GM12878 (cell line): ENCODE results near the gene CAPN14. TPM values are rescaled to one million over a fixed set of nuclear protein-coding genes. Genes with fewer than 3 reads are reported as not detected.

Experiments
- ATAC-seq: fragments of 200-7000 bp; cut with Tn5 transposase; 3 replicates; pipeline ENCODE4 v1.9.1; 2020; ENCODE audit warnings: mild to moderate bottlenecking, moderate library complexity
- BruUV-seq: library from RNA; stranded (reverse); fragments of 400-500 nt; replicated peaks from 2 replicates; lab custom pipeline; 2021; lab: Mats Ljungman, UMichigan
- CTCF ChIA-PET: fragments of 300-600 bp; sonication (Branson Sonifier 250); formaldehyde crosslinking; extraction: SDS; loops from one replicate; lab custom pipeline; 2021; ENCODE audit warnings: inconsistent platforms; lab: Yijun Ruan, JAX
- POLR2A ChIA-PET: fragments of 350-600 bp; formaldehyde crosslinking; extraction: SDS; loops from one replicate; lab custom pipeline; 2021; ENCODE audit warnings: inconsistent platforms; lab: Charles Lee
- RAD21 ChIA-PET: fragments of 300-600 bp; sonication (Branson Sonifier 250); formaldehyde crosslinking; loops from one replicate; lab custom pipeline; 2023; ENCODE audit warnings: antibody characterized with exemption; ENCODE audit not compliant: unreplicated experiment; lab: Charles Lee
- SMC1A ChIA-PET: fragments of 300-600 bp; sonication (Branson Sonifier 250); formaldehyde crosslinking; loops from one replicate; lab custom pipeline; 2023; ENCODE audit not compliant: unreplicated experiment, uncharacterized antibody; lab: Charles Lee
- DNase-seq: peaks from one replicate; pipeline ENCODE4 v3.0.0-alpha.2; 2011; ENCODE audit warnings: low read depth, low spot score
- FAIRE-seq: peaks from 3 replicates; lab custom pipeline; 2011; peaks lifted over from hg19 to GRCh38; lab: Jason Lieb, UNC
- H2AFZ ChIP-seq: 2 replicates; pipeline ENCODE4 v1.6.0; 2011; ENCODE audit warnings: low read depth, low read length, control low read depth; ENCODE audit not compliant: control insufficient read depth
- H3K27ac ChIP-seq: 2 replicates; pipeline ENCODE4 v1.5.1; 2011; ENCODE audit warnings: control low read depth; ENCODE audit not compliant: control insufficient read depth, insufficient read depth
- H3K27me3 ChIP-seq, 2 experiments: replicated peaks in 1 of 2; 2 replicates each; pipeline versions ENCODE4 v1.6.0 to v1.6.1; 2011; ENCODE audit warnings: low read length in 1 of 2; ENCODE audit not compliant: control insufficient read depth in 2 of 2, insufficient read depth in 2 of 2
- H3K36me3 ChIP-seq, 2 experiments: 2 replicates each; pipeline ENCODE4 v1.5.1; 2011; ENCODE audit warnings: low read length in 1 of 2; ENCODE audit not compliant: control insufficient read depth in 2 of 2, insufficient read depth in 2 of 2
- H3K4me1 ChIP-seq: 2 replicates; pipeline ENCODE4 v1.6.1; 2011; ENCODE audit warnings: mild to moderate bottlenecking, low read length, moderate library complexity, mixed read lengths; ENCODE audit not compliant: control insufficient read depth, insufficient read depth
- H3K4me2 ChIP-seq: 2 replicates; pipeline ENCODE4 v1.6.0; 2011; ENCODE audit warnings: control low read depth; ENCODE audit not compliant: control insufficient read depth, insufficient read depth
- H3K4me3 ChIP-seq: fragments of 200-600 bp; sonication (generic); 2 replicates; pipeline ENCODE4 v1.5.1; 2016
- H3K79me2 ChIP-seq: 2 replicates; pipeline ENCODE4 v1.6.0; 2011; ENCODE audit warnings: low read length; ENCODE audit not compliant: control insufficient read depth, insufficient read depth
- H3K9ac ChIP-seq: 2 replicates; pipeline ENCODE4 v1.8.0; 2011; ENCODE audit warnings: low read length, control low read depth, mixed read lengths; ENCODE audit not compliant: control insufficient read depth, insufficient read depth
- H3K9me3 ChIP-seq: replicated peaks from 3 replicates; pipeline ENCODE4 v1.5.1; 2011; ENCODE audit warnings: mild to moderate bottlenecking, low read length; ENCODE audit not compliant: control insufficient read depth, insufficient read depth
- H4K20me1 ChIP-seq: 2 replicates; pipeline ENCODE4 v1.6.0; 2011; ENCODE audit not compliant: control insufficient read depth, insufficient read depth
- CTCF ChIP-seq, 3 experiments: IDR thresholded peaks in 2 of 3; conservative IDR thresholded peaks in 1 of 3; 2 replicates each; pipeline ENCODE4 v1.5.1; 2011; ENCODE audit warnings: low read depth in 3 of 3, low read length in 3 of 3, mild to moderate bottlenecking in 3 of 3, control low read depth in 2 of 3, moderate library complexity in 2 of 3, inconsistent platforms in 1 of 3, mixed read lengths in 1 of 3; ENCODE audit not compliant: control insufficient read depth in 2 of 3, insufficient read depth in 1 of 3; ENCODE audit errors: extremely low read depth in 1 of 3
- POU2F2 ChIP-seq: IDR thresholded peaks from 3 replicates; pipeline ENCODE4 v1.6.1; 2011; ENCODE audit warnings: low read depth, mild to moderate bottlenecking, low read length, borderline replicate concordance
- RAD21 ChIP-seq: IDR thresholded peaks from 2 replicates; pipeline ENCODE4 v1.6.1; 2011; ENCODE audit warnings: mild to moderate bottlenecking, low read depth, low read length, moderate library complexity; ENCODE audit not compliant: insufficient read depth
- SMC3 ChIP-seq: IDR thresholded peaks from 2 replicates; pipeline ENCODE4 v1.6.1; 2011; ENCODE audit warnings: low read length, improper control_type of control experiment, borderline replicate concordance
- SP1 ChIP-seq: IDR thresholded peaks from one replicate; pipeline ENCODE4 v1.6.1; 2011; ENCODE audit warnings: low read depth, low read length
- WGBS: methylation state at CpG from one replicate; pipeline ENCODE4 v1.1.6; 2016; ENCODE audit warnings: low lambda C conversion rate; ENCODE audit not compliant: insufficient replicate concordance, insufficient coverage; ENCODE audit errors: missing lambda C conversion rate; 5-methylcytosine and 5-hydroxymethylcytosine counted together
- in situ Hi-C: fragments of 300-500 bp; cut with MboI; formaldehyde crosslinking; loops from 9 replicates; pipeline ENCODE4 v1.14.3; 2018; ENCODE audit warnings: mixed read lengths
- intact Hi-C: fragments of 100-400 bp; cut with micrococcal nuclease; formaldehyde crosslinking; loops from one replicate; pipeline ENCODE4 v1.14.2; 2022; ENCODE audit not compliant: unreplicated experiment
- polyA plus RNA-seq, 11 experiments: library from polyadenylated mRNA; depleted of rRNA in 4 of 11; unstranded in 6 of 11; stranded (reverse) in 5 of 11; fragments of >200 nt; fragmentation: Nextera tagmentation in 4 of 11; fragmentation: Illumina TruSeq in 1 of 11; extraction: Ambion mirVana in 4 of 11; extraction: Trizol in 1 of 11; gene quantifications; 1 replicate in 1 of 11; 2 replicates in 10 of 11; pipeline versions ENCODE4 v1.2.1 to v1.2.3, GENCODE V29; 2011 to 2016; ENCODE audit warnings: inconsistent platforms in 2 of 11, missing spikeins in 2 of 11, low read depth in 1 of 11
- total RNA-seq, 4 experiments: library from RNA; depleted of rRNA in 3 of 4; stranded (reverse); fragments of >200 nt in 3 of 4; fragmentation: Illumina TruSeq in 1 of 4; extraction: Trizol in 1 of 4; gene quantifications; 2 replicates each; pipeline versions ENCODE4 v1.2.1 to v1.2.3, GENCODE V29; 2013 to 2021

CAPN14 gene
- total and polyA plus RNA-seq, 10 of the 15 experiments (the other 5 are each of a cell fraction or from before 2014, with no cell fraction given): 0.08 to 1.5 (median 1.1) TPM

- H3K4me3 ChIP-seq: no peak overlapping the region
- no peak for FAIRE-seq
- no peaks in the 10 kb centered on the region for H3K79me2 ChIP-seq
- H3K36me3 ChIP-seq: no peaks in the 10 kb centered on the region
- 0 out of 2 replicates have a peak, but pooled peaks cover 2% of the 10 kb centered on the region for H4K20me1 ChIP-seq
- BruUV-seq: no TSS peak
- intact Hi-C loops: no loop called here
- TF ChIP-seq SP1: no peak
- TF ChIP-seq, all 136 proteins: peak for 0
- Histone ChIP-seq H3K4me2 (no peak overlapping the region), H3K9ac (no peak overlapping the region), H2AFZ (no peak overlapping the region), H3K9me3 (no peaks in the 10 kb centered on the region), H3K4me1 (no peaks in the 10 kb centered on the region), H3K27me3 (no peaks in the 10 kb centered on the region; a peak in 1 of 4 replicates), H3K27ac (no peak overlapping the region)
- no peak for ATAC-seq
- ChIA-PET CTCF (interaction anchor here (2.0 kb wide), 1 partner anchor 10 kb away, joined by 7 read pairs; no protein-coding TSS in a partner anchor), SMC1A (interaction anchor here (2.2 kb wide), 1 partner anchor 9 kb away, joined by 5 read pairs; no protein-coding TSS in a partner anchor), RAD21 (no interaction called here), POLR2A (interaction anchor here (0.5 kb wide), 1 partner anchor 1072 kb away, joined by 7 read pairs; no protein-coding TSS in a partner anchor)
- in situ Hi-C loops: no loop called here
- no peak for DNase-seq
- 62% methylated on average over 6 of the region's 6 CpGs for WGBS
Measured at GRCh38 chr2:31265234-31265633, 47.9 kb upstream of the CAPN14 start.

- ATAC-seq: peak; percentile 68
- SMC1A ChIA-PET: interaction anchor here (1.0 to 2.2 kb wide), 3 partner anchors 11 to 69 kb away, joined by 3 to 5 read pairs (median 5); no protein-coding TSS in a partner anchor
- no TSS peak for BruUV-seq
- no peak overlapping the region for H3K27ac ChIP-seq
- TF ChIP-seq POU2F2 (no peak), SMC3 (peak; percentile 12; the same call in 1 of the 2 replicates), CTCF (IDR thresholded peaks at IDR 0.05 in 2 of 3, conservative IDR thresholded peaks at IDR 0.05 in 1 of 3; ENCODE audit: control insufficient read depth in 2 of 3, extremely low read depth in 1 of 3, insufficient read depth in 1 of 3, low read depth in 3 of 3, low read length in 3 of 3) (peak in 2 of 3 experiments; percentile 19 to 34; a peak in 3 of 6 replicates), RAD21 (peak; percentile 39)
- POLR2A ChIA-PET: no interaction called here
- H3K4me1 ChIP-seq: peaks cover 4% of the 10 kb centered on the region
- in situ Hi-C loops: no loop called here
- CTCF ChIA-PET: interaction anchor here (1.0 to 4.3 kb wide), 8 partner anchors 10 to 94 kb away, joined by 3 to 17 read pairs (median 3); partner anchors contain the start of gene EHD3
- H2AFZ ChIP-seq: no peak overlapping the region
- no peak overlapping the region for H3K4me3 ChIP-seq
- WGBS: 48% methylated on average over 3 of the region's 3 CpGs
- no peaks in the 10 kb centered on the region for H3K36me3 ChIP-seq
- intact Hi-C loops: no loop called here
- H4K20me1 ChIP-seq: no peaks in the 10 kb centered on the region
- DNase-seq: no peak
- RAD21 ChIA-PET: interaction anchor here (1.5 kb wide), 1 partner anchor 29 kb away, joined by 4 read pairs; the partner anchor contains the start of gene EHD3
- no peaks in the 10 kb centered on the region; a peak in 1 of 4 replicates for H3K27me3 ChIP-seq
- no peak overlapping the region for H3K4me2 ChIP-seq
- no peaks in the 10 kb centered on the region for H3K9me3 ChIP-seq
- no peak for FAIRE-seq
- H3K9ac ChIP-seq: no peak overlapping the region
- no peaks in the 10 kb centered on the region for H3K79me2 ChIP-seq
Measured at GRCh38 chr2:31263636-31264190, 46.4 kb upstream of the CAPN14 start.
